ENCODE measurements around the gene VWA7.

Gene VWA7

DNA sequence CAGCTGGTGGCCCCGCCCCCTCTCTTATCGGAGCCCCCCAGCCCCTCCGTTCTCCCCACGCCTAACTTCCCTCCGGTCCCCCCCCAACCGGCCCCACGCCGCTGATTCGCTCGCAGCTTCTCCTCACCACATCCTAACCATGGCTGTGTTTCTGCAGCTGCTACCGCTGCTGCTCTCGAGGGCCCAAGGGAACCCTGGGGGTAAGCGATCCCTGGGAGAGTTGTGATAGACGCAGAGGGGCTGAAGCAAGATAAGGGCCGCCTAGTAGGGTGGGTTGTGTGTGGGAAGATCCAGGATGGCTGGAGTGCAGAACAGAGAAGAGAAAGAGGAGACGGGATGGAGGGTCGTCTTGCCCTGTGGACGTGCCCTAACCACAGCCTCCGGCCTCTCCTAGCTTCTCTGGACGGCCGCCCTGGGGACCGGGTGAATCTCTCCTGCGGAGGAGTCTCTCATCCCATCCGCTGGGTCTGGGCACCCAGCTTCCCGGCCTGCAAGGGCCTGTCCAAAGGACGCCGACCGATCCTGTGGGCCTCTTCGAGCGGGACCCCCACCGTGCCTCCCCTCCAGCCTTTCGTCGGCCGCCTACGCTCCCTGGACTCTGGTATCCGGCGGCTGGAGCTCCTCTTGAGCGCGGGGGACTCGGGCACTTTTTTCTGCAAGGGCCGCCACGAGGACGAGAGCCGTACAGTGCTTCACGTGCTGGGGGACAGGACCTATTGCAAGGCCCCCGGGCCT lies 53.7 kb downstream of the VWA7 start, which contains the start of gene MPIG6B:
TSS of gene MPIG6B (plus strand) at position 129 of the 735 bp plus-strand sequence. CDS start at position 140, 11 bp downstream.
- H3K9me3 ChIP-seq (ENCODE audit: severe bottlenecking): no peaks in the 10 kb centered on the region
- H3K4me3 ChIP-seq (ENCODE audit: low read depth, low read length): no peak within 1 kb of the TSS
- TF ChIP-seq, protein P1, sequence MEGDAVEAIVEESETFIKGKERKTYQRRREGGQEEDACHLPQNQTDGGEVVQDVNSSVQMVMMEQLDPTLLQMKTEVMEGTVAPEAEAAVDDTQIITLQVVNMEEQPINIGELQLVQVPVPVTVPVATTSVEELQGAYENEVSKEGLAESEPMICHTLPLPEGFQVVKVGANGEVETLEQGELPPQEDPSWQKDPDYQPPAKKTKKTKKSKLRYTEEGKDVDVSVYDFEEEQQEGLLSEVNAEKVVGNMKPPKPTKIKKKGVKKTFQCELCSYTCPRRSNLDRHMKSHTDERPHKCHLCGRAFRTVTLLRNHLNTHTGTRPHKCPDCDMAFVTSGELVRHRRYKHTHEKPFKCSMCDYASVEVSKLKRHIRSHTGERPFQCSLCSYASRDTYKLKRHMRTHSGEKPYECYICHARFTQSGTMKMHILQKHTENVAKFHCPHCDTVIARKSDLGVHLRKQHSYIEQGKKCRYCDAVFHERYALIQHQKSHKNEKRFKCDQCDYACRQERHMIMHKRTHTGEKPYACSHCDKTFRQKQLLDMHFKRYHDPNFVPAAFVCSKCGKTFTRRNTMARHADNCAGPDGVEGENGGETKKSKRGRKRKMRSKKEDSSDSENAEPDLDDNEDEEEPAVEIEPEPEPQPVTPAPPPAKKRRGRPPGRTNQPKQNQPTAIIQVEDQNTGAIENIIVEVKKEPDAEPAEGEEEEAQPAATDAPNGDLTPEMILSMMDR (IDR thresholded peaks at IDR 0.05; ENCODE audit: low read depth, low read length): no peak
- H3K27ac ChIP-seq: no peak within 1 kb of the TSS
- no peaks in the 10 kb centered on the region for H3K27me3 ChIP-seq (ENCODE audit: insufficient read depth, low read depth, severe bottlenecking)
- peaks cover 24% of the 10 kb centered on the region for H3K36me3 ChIP-seq
- DNase-seq: no peak

DNA sequence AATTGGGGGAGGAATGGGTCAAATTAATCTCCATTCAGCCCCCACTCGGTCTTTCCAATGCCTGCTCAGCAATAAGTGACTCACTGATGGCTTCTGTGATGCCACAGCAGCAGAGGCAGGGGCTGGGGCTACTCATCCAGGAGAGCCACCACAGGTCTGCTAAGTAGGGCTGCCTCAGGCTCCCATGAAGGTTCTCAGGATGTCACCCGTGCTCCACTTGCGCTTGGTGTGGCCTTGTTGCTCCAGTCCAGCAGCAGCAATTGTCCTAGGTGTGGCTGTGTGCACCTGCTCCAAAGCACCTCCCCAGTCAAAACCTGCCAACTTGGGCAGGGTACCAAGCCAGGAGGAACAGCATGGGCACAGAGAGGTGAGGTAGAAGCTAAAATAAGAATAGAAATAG lies 55.0 kb downstream of the VWA7 start:
- TF ChIP-seq, protein P1 (IDR thresholded peaks at IDR 0.05; ENCODE audit: low read depth, low read length): no peak
- H3K27me3 ChIP-seq (ENCODE audit: insufficient read depth, low read depth, severe bottlenecking): no peaks in the 10 kb centered on the region

DNA sequence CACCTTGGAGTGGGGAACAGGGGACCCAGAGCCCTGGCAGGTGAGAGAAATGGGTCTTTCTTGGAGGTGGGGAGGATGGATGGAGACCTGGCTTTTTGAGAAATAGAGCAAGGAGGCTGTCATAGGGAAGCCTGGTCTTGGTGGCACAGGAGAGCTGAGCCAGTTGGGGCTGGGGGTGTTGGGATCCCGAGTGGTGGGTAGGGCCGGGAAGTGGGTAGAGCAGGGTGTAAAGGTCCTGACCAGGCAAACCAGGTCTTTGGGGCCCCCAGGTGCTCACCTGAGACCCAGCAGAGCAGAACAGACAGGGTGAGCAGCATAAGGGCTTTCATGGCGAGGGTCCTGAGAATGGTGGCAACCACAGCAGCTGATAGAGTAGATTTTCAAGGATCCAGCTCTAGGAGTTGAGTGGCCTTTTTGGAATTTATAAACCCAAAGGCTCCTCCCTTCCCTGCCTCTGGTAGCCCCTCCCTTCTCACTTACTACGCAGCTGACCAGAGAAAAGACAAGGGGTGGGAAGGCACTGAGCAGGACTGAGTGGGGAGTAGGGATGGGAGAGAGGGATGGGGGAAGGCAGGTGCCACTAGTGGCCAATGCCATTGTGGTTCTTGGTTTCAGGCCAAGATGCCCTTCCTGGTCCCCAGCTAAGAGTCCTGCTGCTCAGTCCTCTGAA lies 55.6 kb downstream of the VWA7 start, which contains the start of gene LY6G6C:
TSS of gene LY6G6C (minus strand) at position 396 of the 670 bp plus-strand sequence. CDS start at position 329, 67 bp downstream.
- DNase-seq: no peak
- H3K27ac ChIP-seq: no peak within 1 kb of the TSS
- H3K36me3 ChIP-seq: peaks cover 7% of the 10 kb centered on the region
- no peaks in the 10 kb centered on the region for H3K9me3 ChIP-seq (ENCODE audit: severe bottlenecking)
- TF ChIP-seq, protein P1 (IDR thresholded peaks at IDR 0.05; ENCODE audit: low read depth, low read length): no peak
- no peaks in the 10 kb centered on the region for H3K27me3 ChIP-seq (ENCODE audit: insufficient read depth, low read depth, severe bottlenecking)
- H3K4me3 ChIP-seq (ENCODE audit: low read depth, low read length): no peak within 1 kb of the TSS

More for the DNA sequence above, 55.0 kb downstream of the VWA7 start:
- no peak overlapping the region for H3K4me3 ChIP-seq (ENCODE audit: low read depth, low read length)
- no peak overlapping the region for H3K27ac ChIP-seq
- no peaks in the 10 kb centered on the region for H3K9me3 ChIP-seq (ENCODE audit: severe bottlenecking)
- no peak for DNase-seq
- H3K36me3 ChIP-seq: peaks cover 14% of the 10 kb centered on the region

DNA sequence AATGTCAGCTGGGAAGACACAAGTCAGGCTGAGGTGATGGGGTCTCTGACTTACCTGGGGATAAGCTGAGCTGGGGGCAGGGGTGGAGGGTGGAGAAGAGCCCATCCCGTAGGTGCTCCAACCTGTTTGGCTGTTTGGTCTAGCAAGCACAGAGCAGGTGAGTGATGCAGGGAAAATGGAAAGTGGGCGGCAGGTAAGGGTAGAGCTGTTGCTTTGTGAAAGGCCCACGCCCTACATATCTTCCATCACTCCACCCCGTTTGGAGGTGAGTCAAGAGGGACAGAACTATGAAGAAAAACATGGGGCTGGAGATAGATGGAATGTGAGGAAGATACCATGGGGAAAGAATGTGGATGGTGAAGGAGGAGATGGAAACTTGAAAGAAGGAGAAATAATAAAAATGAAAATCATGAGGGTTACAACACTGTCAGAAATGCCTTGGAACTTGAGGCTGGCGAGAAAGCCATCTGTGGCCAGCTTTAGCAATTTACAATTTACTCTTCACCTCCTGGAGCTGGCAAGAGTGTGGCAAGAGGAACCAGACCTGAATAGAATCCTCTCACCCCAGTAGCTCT lies 56.8 kb downstream of the VWA7 start:
- no peak for DNase-seq
- no peaks in the 10 kb centered on the region for H3K9me3 ChIP-seq (ENCODE audit: severe bottlenecking)
- H3K27me3 ChIP-seq (ENCODE audit: insufficient read depth, low read depth, severe bottlenecking): no peaks in the 10 kb centered on the region
- H3K27ac ChIP-seq: no peak overlapping the region
- H3K4me3 ChIP-seq (ENCODE audit: low read depth, low read length): no peak overlapping the region
- TF ChIP-seq, protein P1 (IDR thresholded peaks at IDR 0.05; ENCODE audit: low read depth, low read length): no peak
- H3K36me3 ChIP-seq: no peaks in the 10 kb centered on the region

DNA sequence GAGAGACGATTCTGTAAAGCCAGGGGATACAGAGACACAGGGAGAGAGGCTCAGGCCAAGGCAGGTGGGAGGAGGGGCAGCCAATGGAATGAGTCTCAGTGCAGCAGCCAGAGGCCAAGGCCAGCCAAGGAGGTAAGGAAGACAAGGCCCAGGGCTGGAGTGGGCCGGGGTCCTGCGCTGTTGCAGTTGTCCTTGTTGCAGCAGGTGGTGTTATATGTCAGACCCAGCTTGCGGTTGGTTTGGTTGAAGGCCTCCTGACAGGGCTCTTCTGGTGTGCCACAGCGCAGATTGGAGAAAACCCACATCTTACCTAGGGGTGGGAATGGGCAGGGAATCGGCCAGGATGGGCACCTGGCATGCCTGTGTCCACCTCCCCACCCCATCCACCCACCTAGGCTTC lies 58.1 kb downstream of the VWA7 start:
- DNase-seq: peak; percentile 15
- no peaks in the 10 kb centered on the region for H3K27me3 ChIP-seq (ENCODE audit: insufficient read depth, low read depth, severe bottlenecking)

More for the DNA sequence above, 58.1 kb downstream of the VWA7 start:
- H3K9me3 ChIP-seq (ENCODE audit: severe bottlenecking): no peaks in the 10 kb centered on the region
- TF ChIP-seq, protein P1 (IDR thresholded peaks at IDR 0.05; ENCODE audit: low read depth, low read length): no peak
- H3K27ac ChIP-seq: no peak overlapping the region
- no peak overlapping the region for H3K4me3 ChIP-seq (ENCODE audit: low read depth, low read length)
- no peaks in the 10 kb centered on the region for H3K36me3 ChIP-seq
